Measurements from ENCODE around the gene ZNF174. TPM values are rescaled to one million over a fixed set of nuclear protein-coding genes. Genes with fewer than 3 reads are reported as not detected.
A peak's percentile ranks its signal among the peaks of the same experiment; 100 is the strongest.

ZNF174 gene
- total and polyA plus RNA-seq, 2 of the 4 experiments (the other 2 are of a cell fraction) = 7.2 to 10.6 TPM

- TF ChIP-seq SMC3 (IDR thresholded peaks at IDR 0.05; ENCODE audit: low read depth, low read length) (peak; percentile 38), NFE2L2 (IDR thresholded peaks at IDR 0.05; ENCODE audit: low read depth, low read length) (no peak), RFX5 (IDR thresholded peaks at IDR 0.05; ENCODE audit: low read depth, low read length) (no peak)
Observed at GRCh38 chr16:3457434-3458252, 56.6 kb downstream of the ZNF174 start (continued).

GRCh38 chr16:3458278-3458851 is 57.4 kb downstream of the ZNF174 start:
- DNase-seq (peak; percentile 49), ATAC-seq (ENCODE audit: low read depth) (peak; percentile 37)
- Histone ChIP-seq H2BK15ac (ENCODE audit: low read depth, low read length) (no peak overlapping the region), H2AK5ac (ENCODE audit: low read depth, low read length) (peak overlapping the region; percentile 88), H4K91ac (ENCODE audit: insufficient read depth, low read depth, low read length) (peak overlapping the region; percentile 64), H4K5ac (ENCODE audit: low read depth, low read length) (peak overlapping the region; percentile 69), H3K79me1 (ENCODE audit: low read depth in 1 of 2, low read length in 2 of 2) (peaks cover 10 to 60% of the 10 kb centered on the region in 2 experiments; a peak in 3 of 4 replicates), H3K9ac (ENCODE audit: low read depth, low read length) (peak overlapping the region; percentile 90), H2AK9ac (replicated peaks; ENCODE audit: low read depth, low read length, poor library complexity) (peak overlapping the region; percentile 100), H2BK120ac (ENCODE audit: low read depth, low read length) (peak overlapping the region; percentile 4; the same call in 1 of the 2 replicates), H3K27me3 (ENCODE audit: control insufficient read depth, insufficient read depth, low read length) (no peaks in the 10 kb centered on the region), H3K23ac (ENCODE audit: low read depth, low read length) (peak overlapping the region; percentile 93), H4K20me1 (ENCODE audit: insufficient read depth, low read length) (peaks cover 49% of the 10 kb centered on the region), H3K18ac (ENCODE audit: low read depth, low read length) (peak overlapping the region; percentile 69; the same call in 1 of the 2 replicates), H3K56ac (ENCODE audit: extremely low read depth, insufficient read depth, low read length) (peak overlapping the region; percentile 79), H3K4me2 (ENCODE audit: low read depth, low read length) (peak overlapping the region; percentile 96), H2BK20ac (ENCODE audit: low read depth, low read length) (no peak overlapping the region), H3K27ac (ENCODE audit: insufficient read depth, low read length) (peak overlapping the region; percentile 92), H3K4me3 (ENCODE audit: insufficient read depth, low read depth, low read length) (peak overlapping the region; percentile 86), H3K9me1 (ENCODE audit: insufficient read depth, low read length) (peaks cover 26% of the 10 kb centered on the region), H2AFZ (replicated peaks; ENCODE audit: low read length, poor library complexity) (peak overlapping the region; percentile 94), H3K14ac (replicated peaks; ENCODE audit: low read depth, low read length) (peak overlapping the region; percentile 96), H3K4ac (ENCODE audit: low read depth, low read length) (peak overlapping the region; percentile 90), H3K4me1 (ENCODE audit: control insufficient read depth, insufficient read depth, low read length) (peaks cover 9% of the 10 kb centered on the region), H3K9me3 (ENCODE audit: control insufficient read depth, insufficient read depth, low read length) (no peaks in the 10 kb centered on the region), H3K36me3 (ENCODE audit: control insufficient read depth, insufficient read depth, low read length) (no peaks in the 10 kb centered on the region), H4K8ac (ENCODE audit: low read depth in 2 of 2, low read length in 2 of 2) (peak overlapping the region; percentile 55 to 65), H2BK5ac (ENCODE audit: low read depth, low read length, poor library complexity, severe bottlenecking) (peak overlapping the region; percentile 89)
- BruUV-seq (replicated peaks) = no TSS peak
- no peak; the same call in 1 of the 2 replicates for TF ChIP-seq MXI1 (IDR thresholded peaks at IDR 0.05; ENCODE audit: borderline replicate concordance, low read depth, low read length)
- no peak for TF ChIP-seq RAD21 (IDR thresholded peaks at IDR 0.05; ENCODE audit: low read length)
- peak; percentile 82 for TF ChIP-seq MAFK (IDR thresholded peaks at IDR 0.05; ENCODE audit: low read depth, low read length)
- no peak for TF ChIP-seq POLR2A (IDR thresholded peaks at IDR 0.05; ENCODE audit: low read depth, low read length)
- in situ Hi-C loops (cut with MboI; ENCODE audit: low sequenced_read_pairs) = no loop called here
- CTCF ChIA-PET = no interaction called here
- intact Hi-C loops (cut with micrococcal nuclease) = loop anchor here (2.0 kb wide), 2 partner anchors 42 to 58 kb away; partner anchors contain the start of genes CLUAP1, ZNF174 and ZSCAN32
- 1% methylated on average over 34 of the region's 47 CpGs; no CpG with 5 or more reads in 1 of the 2 experiments for WGBS, 2 experiments (ENCODE audit: extremely low coverage in 2 of 2, insufficient read length in 1 of 2)
- POLR2A ChIA-PET (ENCODE audit: unreplicated experiment) = no interaction called here
- dilution Hi-C loops (cut with HindIII; ENCODE audit: low sequenced_read_pairs, unreplicated experiment) = no loop called here

Measured in IMR-90 (cell line).